M059J (cell line): Measurements from ENCODE around the gene FOXC1. TPM values are rescaled to one million over a fixed set of nuclear protein-coding genes. Genes with fewer than 3 reads are reported as not detected.

Experiments
- DNase-seq: peaks from one replicate; pipeline ENCODE4 v3.0.0-alpha.2; 2012; ENCODE audit warnings: low read depth
- total RNA-seq: library from RNA; depleted of rRNA; stranded (reverse); fragments of >200 nt; shearing (Covaris generic); gene quantifications from 2 replicates; pipeline ENCODE4 v1.2.3, GENCODE V29; 2014

FOXC1 gene
- total RNA-seq, 1 experiment from 2014 or later: 10.2 TPM

GRCh38 chr6:1584996-1585668 lies 24.6 kb upstream of the FOXC1 start:
- no peak for DNase-seq

GRCh38 chr6:1585669-1586049 lies 24.1 kb upstream of the FOXC1 start:
- no peak for DNase-seq

GRCh38 chr6:1586256-1586655 lies 23.5 kb upstream of the FOXC1 start:
- no peak for DNase-seq

GRCh38 chr6:1586861-1587450 lies 22.8 kb upstream of the FOXC1 start:
- DNase-seq: no peak

GRCh38 chr6:1587546-1587945 lies 22.2 kb upstream of the FOXC1 start:
- DNase-seq: no peak

GRCh38 chr6:1587977-1588376 lies 21.7 kb upstream of the FOXC1 start:
- DNase-seq: no peak

- DNase-seq: no peak
Measured at GRCh38 chr6:1589208-1589607, 20.5 kb upstream of the FOXC1 start.

- no peak for DNase-seq
Measured at GRCh38 chr6:1590580-1590979, 19.1 kb upstream of the FOXC1 start.

GRCh38 chr6:1591243-1591642 lies 18.5 kb upstream of the FOXC1 start:
- DNase-seq: no peak

GRCh38 chr6:1591926-1592325 lies 17.8 kb upstream of the FOXC1 start:
- DNase-seq: no peak

GRCh38 chr6:1592852-1593251 lies 16.9 kb upstream of the FOXC1 start:
- DNase-seq: no peak

- DNase-seq: no peak
Measured at GRCh38 chr6:1593286-1593957, 16.3 kb upstream of the FOXC1 start.

- no peak for DNase-seq
Measured at GRCh38 chr6:1593958-1594314, 15.8 kb upstream of the FOXC1 start.

GRCh38 chr6:1594445-1595200 lies 15.1 kb upstream of the FOXC1 start:
- DNase-seq: no peak

- DNase-seq: no peak
Measured at GRCh38 chr6:1595271-1596087, 14.2 kb upstream of the FOXC1 start.

GRCh38 chr6:1596088-1596852 lies 13.4 kb upstream of the FOXC1 start:
- peak; percentile 49 for DNase-seq

- DNase-seq: no peak
Measured at GRCh38 chr6:1597121-1597744, 12.5 kb upstream of the FOXC1 start.

- peak; percentile 28 for DNase-seq
Measured at GRCh38 chr6:1597924-1598323, 11.8 kb upstream of the FOXC1 start.

- no peak for DNase-seq
Measured at GRCh38 chr6:1598433-1598832, 11.3 kb upstream of the FOXC1 start.

GRCh38 chr6:1598886-1599285 lies 10.8 kb upstream of the FOXC1 start:
- no peak for DNase-seq

- DNase-seq: no peak
Measured at GRCh38 chr6:1599469-1599868, 10.2 kb upstream of the FOXC1 start.
